HepG2 (cell line): ENCODE data around the gene CARMIL1. TPM values are rescaled to one million over a fixed set of nuclear protein-coding genes. Genes with fewer than 3 reads are reported as not detected.

ENCODE experiments used
- ATAC-seq: fragments of 200-7000 bp; cut with Tn5 transposase; 3 replicates; pipeline ENCODE4 v1.9.1; 2020; ENCODE audit warnings: mild to moderate bottlenecking, moderate library complexity
- BruUV-seq: library from RNA; stranded (reverse); fragments of 400-500 nt; replicated peaks from 2 replicates; lab custom pipeline; 2021; lab: Mats Ljungman, UMichigan
- CTCF ChIA-PET: fragments of 300-600 bp; formaldehyde crosslinking; extraction: SDS; loops from one replicate; lab custom pipeline; 2021; ENCODE audit warnings: low total read pairs, inconsistent platforms, low intra/inter-chr PET ratio; lab: Yijun Ruan, JAX
- POLR2A ChIA-PET: fragments of 350-600 bp; sonication (Branson Sonifier 250); formaldehyde crosslinking; loops from one replicate; lab custom pipeline; 2020; ENCODE audit warnings: antibody characterized with exemption, inconsistent platforms; lab: Yijun Ruan, JAX
- DNase-seq: peaks from one replicate; pipeline ENCODE4 v3.0.0-alpha.2; 2015; ENCODE audit warnings: low spot score
- FAIRE-seq: peaks from 3 replicates; lab custom pipeline; 2011; peaks lifted over from hg19 to GRCh38; lab: Jason Lieb, UNC
- H2AFZ ChIP-seq: one replicate; pipeline ENCODE4 v1.6.1; 2011; ENCODE audit warnings: low read length, inconsistent platforms
- H3K27ac ChIP-seq: fragments of 300-600 bp; 3 replicates; pipeline ENCODE4 v1.8.0; 2011; ENCODE audit warnings: mixed run types, mild to moderate bottlenecking, mixed read lengths, low read length, inconsistent platforms; ENCODE audit not compliant: insufficient read depth; ENCODE audit errors: extremely low read length
- H3K27me3 ChIP-seq, 2 experiments: fragments of 200-600 bp in 1 of 2; 2 replicates in 1 of 2; 3 replicates in 1 of 2; pipeline versions ENCODE4 v1.6.0 to v1.8.0; 2011; ENCODE audit warnings: low read length in 2 of 2, mild to moderate bottlenecking in 2 of 2, moderate library complexity in 2 of 2, inconsistent platforms in 1 of 2; ENCODE audit not compliant: insufficient read depth in 2 of 2, control insufficient read depth in 1 of 2
- H3K36me3 ChIP-seq, 2 experiments: fragments of 200-600 bp in 1 of 2; replicated peaks in 1 of 2; 2 replicates in 1 of 2; 3 replicates in 1 of 2; pipeline versions ENCODE4 v1.5.1 to v1.8.0; 2011; ENCODE audit warnings: low read length in 2 of 2, inconsistent platforms in 1 of 2; ENCODE audit not compliant: insufficient read depth in 2 of 2, control insufficient read depth in 1 of 2
- H3K4me1 ChIP-seq: 2 replicates; pipeline ENCODE4 v1.5.1; 2012; ENCODE audit warnings: low read length, inconsistent platforms; ENCODE audit not compliant: insufficient read depth
- H3K4me2 ChIP-seq: 2 replicates; pipeline ENCODE4 v1.6.0; 2011; ENCODE audit warnings: low read depth, low read length, inconsistent platforms
- H3K4me3 ChIP-seq, 3 experiments: fragments of 200-600 bp in 1 of 3; sonication (generic), shearing (Covaris generic) in 1 of 3; replicated peaks in 1 of 3; 2 replicates each; pipeline ENCODE4 v1.5.1; 2011 to 2016; ENCODE audit warnings: low read length in 3 of 3, inconsistent platforms in 2 of 3, low read depth in 2 of 3, mild to moderate bottlenecking in 2 of 3, control low read depth in 1 of 3, mixed read lengths in 1 of 3; ENCODE audit not compliant: insufficient read depth in 1 of 3
- H3K79me2 ChIP-seq: one replicate; pipeline ENCODE4 v1.6.1; 2011; ENCODE audit warnings: low read length, inconsistent platforms; ENCODE audit not compliant: insufficient read depth
- H3K9ac ChIP-seq: 2 replicates; pipeline ENCODE4 v1.6.0; 2011; ENCODE audit warnings: mild to moderate bottlenecking, low read depth, low read length, inconsistent platforms; ENCODE audit not compliant: insufficient read depth
- H3K9me3 ChIP-seq: 2 replicates; pipeline ENCODE4 v1.5.1; 2012; ENCODE audit warnings: mild to moderate bottlenecking, low read length
- H4K20me1 ChIP-seq: 2 replicates; pipeline ENCODE4 v1.6.0; 2011; ENCODE audit warnings: inconsistent platforms, mild to moderate bottlenecking, low read length, moderate library complexity; ENCODE audit not compliant: insufficient read depth
- ELF1 ChIP-seq: sonication (generic); formaldehyde crosslinking; IDR thresholded peaks from 2 replicates; pipeline ENCODE4 v1.4.0; 2020; ENCODE audit warnings: missing genetic modification reagents
- GATAD2A ChIP-seq: IDR thresholded peaks from 2 replicates; pipeline ENCODE4 v1.6.1; 2016
- ISL2 ChIP-seq: sonication (generic); formaldehyde crosslinking; IDR thresholded peaks from 2 replicates; pipeline ENCODE4 v1.5.0; 2020; ENCODE audit warnings: missing genetic modification reagents
- POLR2AphosphoS2 ChIP-seq: IDR thresholded peaks from 2 replicates; pipeline ENCODE4 v1.6.1; 2011; ENCODE audit warnings: low read depth, low read length, improper control_type of control experiment
- RELA ChIP-seq: sonication (generic); formaldehyde crosslinking; IDR thresholded peaks from 2 replicates; pipeline ENCODE4 v1.4.0; 2020; ENCODE audit warnings: missing genetic modification reagents
- RFX5 ChIP-seq: IDR thresholded peaks from 2 replicates; pipeline ENCODE4 v1.6.1; 2011; ENCODE audit warnings: low read depth, low read length, improper control_type of control experiment
- SKI ChIP-seq: fragments of 450-650 bp; IDR thresholded peaks from one replicate; pipeline ENCODE4 v1.6.1; 2018; ENCODE audit warnings: mild to moderate bottlenecking; ENCODE audit not compliant: partially characterized antibody
- SMAD9 ChIP-seq: sonication (generic); formaldehyde crosslinking; IDR thresholded peaks from 2 replicates; pipeline ENCODE4 v1.5.1; 2020; ENCODE audit warnings: mild to moderate bottlenecking, missing genetic modification reagents
- ZBTB3 ChIP-seq: sonication (generic); formaldehyde crosslinking; IDR thresholded peaks from 2 replicates; pipeline ENCODE4 v1.4.0; 2020; ENCODE audit warnings: low read depth, mild to moderate bottlenecking, moderate library complexity, missing genetic modification reagents, borderline replicate concordance
- ZNF510 ChIP-seq: sonication (generic); formaldehyde crosslinking; IDR thresholded peaks from 2 replicates; pipeline ENCODE4 v1.4.0; 2020; ENCODE audit warnings: low read depth, mild to moderate bottlenecking, missing genetic modification reagents
- in situ Hi-C: cut with HindIII; loops from 2 replicates; pipeline ENCODE4 v1.10.0; 2017; ENCODE audit warnings: low pct_unique_long_range_greater_than_20kb; ENCODE audit not compliant: extremely low pct_ligation_motif_present
- intact Hi-C: fragments of 100-400 bp; cut with micrococcal nuclease; formaldehyde crosslinking; loops from one replicate; pipeline ENCODE4 v1.10.0; 2022; ENCODE audit not compliant: unreplicated experiment
- polyA plus RNA-seq, 8 experiments: library from polyadenylated mRNA; depleted of rRNA in 3 of 8; stranded (reverse) in 7 of 8; unstranded in 1 of 8; fragments of >200 nt; fragmentation: Illumina TruSeq in 4 of 8; extraction: Trizol in 4 of 8; gene quantifications; 2 replicates each; pipeline versions ENCODE4 v1.2.1 to v1.2.3, GENCODE V29; 2011 to 2016; ENCODE audit warnings: low read depth in 4 of 8, missing spikeins in 1 of 8, mixed read lengths in 1 of 8; ENCODE audit not compliant: insufficient read depth in 1 of 8
- total RNA-seq, 5 experiments: library from RNA; depleted of rRNA; stranded (reverse); fragments of >200 nt; fragmentation: Illumina TruSeq; extraction: Trizol; gene quantifications; 2 replicates each; pipeline ENCODE4 v1.2.3, GENCODE V29; 2016; ENCODE audit warnings: low read depth in 1 of 5
- TF ChIP-seq, protein P1 (sequence below): sonication (generic); formaldehyde crosslinking; IDR thresholded peaks from 2 replicates; pipeline ENCODE4 v1.4.0; 2020; ENCODE audit warnings: missing genetic modification reagents, mild to moderate bottlenecking, borderline replicate concordance
- TF ChIP-seq, protein P2 (sequence below): sonication (generic); formaldehyde crosslinking; IDR thresholded peaks from 2 replicates; pipeline ENCODE4 v1.4.0; 2020; ENCODE audit warnings: missing genetic modification reagents
- TF ChIP-seq, protein P3 (sequence below): sonication (generic); formaldehyde crosslinking; IDR thresholded peaks from 2 replicates; pipeline ENCODE4 v1.9.0; 2022; ENCODE audit warnings: missing genetic modification reagents, mild to moderate bottlenecking, borderline replicate concordance
- TF ChIP-seq, protein P4 (sequence below): sonication (generic); formaldehyde crosslinking; IDR thresholded peaks from 2 replicates; pipeline ENCODE4 v1.4.0; 2020; ENCODE audit warnings: missing genetic modification reagents

Gene CARMIL1
- total and polyA plus RNA-seq, 2 of the 13 experiments (the other 11 are each of a cell fraction or from before 2014, with no cell fraction given): 1.8 to 2.6 TPM

DNA sequence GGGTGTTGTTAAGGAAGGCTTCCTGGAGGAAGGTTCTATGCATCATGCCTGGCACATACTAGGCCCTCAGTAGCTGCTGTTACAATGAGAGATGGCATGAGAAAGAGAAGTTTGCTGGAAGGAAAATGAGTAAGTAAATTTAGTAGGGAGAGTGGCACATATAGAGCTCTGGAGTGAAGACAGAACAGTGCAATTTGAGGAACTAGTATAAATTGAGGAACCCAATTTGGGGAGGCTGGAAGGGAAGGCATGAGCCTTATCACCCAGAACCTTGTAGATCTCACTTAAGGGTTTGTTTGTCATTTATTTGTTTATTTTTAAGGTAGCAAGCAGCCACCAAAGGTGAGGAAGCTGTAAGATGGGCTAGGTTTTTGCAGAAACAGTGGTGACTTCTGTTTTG is 285.8 kb downstream of the CARMIL1 start:
- no peaks in the 10 kb centered on the region for H3K9me3 ChIP-seq
- POLR2A ChIA-PET: no interaction called here
- TF ChIP-seq, protein P1, sequence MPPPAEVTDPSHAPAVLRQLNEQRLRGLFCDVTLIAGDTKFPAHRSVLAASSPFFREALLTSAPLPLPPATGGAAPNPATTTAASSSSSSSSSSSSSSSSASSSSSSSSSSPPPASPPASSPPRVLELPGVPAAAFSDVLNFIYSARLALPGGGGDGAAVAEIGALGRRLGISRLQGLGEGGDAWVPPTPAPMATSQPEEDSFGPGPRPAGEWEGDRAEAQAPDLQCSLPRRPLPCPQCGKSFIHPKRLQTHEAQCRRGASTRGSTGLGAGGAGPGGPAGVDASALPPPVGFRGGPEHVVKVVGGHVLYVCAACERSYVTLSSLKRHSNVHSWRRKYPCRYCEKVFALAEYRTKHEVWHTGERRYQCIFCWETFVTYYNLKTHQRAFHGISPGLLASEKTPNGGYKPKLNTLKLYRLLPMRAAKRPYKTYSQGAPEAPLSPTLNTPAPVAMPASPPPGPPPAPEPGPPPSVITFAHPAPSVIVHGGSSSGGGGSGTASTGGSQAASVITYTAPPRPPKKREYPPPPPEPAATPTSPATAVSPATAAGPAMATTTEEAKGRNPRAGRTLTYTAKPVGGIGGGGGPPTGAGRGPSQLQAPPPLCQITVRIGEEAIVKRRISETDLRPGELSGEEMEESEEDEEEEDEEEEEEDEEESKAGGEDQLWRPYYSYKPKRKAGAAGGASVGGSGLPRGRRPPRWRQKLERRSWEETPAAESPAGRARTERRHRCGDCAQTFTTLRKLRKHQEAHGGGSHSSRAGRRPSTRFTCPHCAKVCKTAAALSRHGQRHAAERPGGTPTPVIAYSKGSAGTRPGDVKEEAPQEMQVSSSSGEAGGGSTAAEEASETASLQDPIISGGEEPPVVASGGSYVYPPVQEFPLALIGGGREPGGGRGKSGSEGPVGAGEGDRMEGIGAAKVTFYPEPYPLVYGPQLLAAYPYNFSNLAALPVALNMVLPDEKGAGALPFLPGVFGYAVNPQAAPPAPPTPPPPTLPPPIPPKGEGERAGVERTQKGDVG (CRISPR knock-in tag): no peak
- TF ChIP-seq SMAD9 (CRISPR knock-in tag) (no peak), GATAD2A (CRISPR knock-in tag) (no peak), ZNF510 (CRISPR knock-in tag) (no peak), ZBTB3 (CRISPR knock-in tag) (no peak), RELA (CRISPR knock-in tag) (no peak), ISL2 (CRISPR knock-in tag) (no peak), ELF1 (CRISPR knock-in tag) (no peak), SKI (no peak), POLR2AphosphoS2 (no peak), RFX5 (no peak)
- TF ChIP-seq, protein P2, sequence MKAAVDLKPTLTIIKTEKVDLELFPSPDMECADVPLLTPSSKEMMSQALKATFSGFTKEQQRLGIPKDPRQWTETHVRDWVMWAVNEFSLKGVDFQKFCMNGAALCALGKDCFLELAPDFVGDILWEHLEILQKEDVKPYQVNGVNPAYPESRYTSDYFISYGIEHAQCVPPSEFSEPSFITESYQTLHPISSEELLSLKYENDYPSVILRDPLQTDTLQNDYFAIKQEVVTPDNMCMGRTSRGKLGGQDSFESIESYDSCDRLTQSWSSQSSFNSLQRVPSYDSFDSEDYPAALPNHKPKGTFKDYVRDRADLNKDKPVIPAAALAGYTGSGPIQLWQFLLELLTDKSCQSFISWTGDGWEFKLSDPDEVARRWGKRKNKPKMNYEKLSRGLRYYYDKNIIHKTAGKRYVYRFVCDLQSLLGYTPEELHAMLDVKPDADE (CRISPR knock-in tag): no peak
- TF ChIP-seq, protein P3, sequence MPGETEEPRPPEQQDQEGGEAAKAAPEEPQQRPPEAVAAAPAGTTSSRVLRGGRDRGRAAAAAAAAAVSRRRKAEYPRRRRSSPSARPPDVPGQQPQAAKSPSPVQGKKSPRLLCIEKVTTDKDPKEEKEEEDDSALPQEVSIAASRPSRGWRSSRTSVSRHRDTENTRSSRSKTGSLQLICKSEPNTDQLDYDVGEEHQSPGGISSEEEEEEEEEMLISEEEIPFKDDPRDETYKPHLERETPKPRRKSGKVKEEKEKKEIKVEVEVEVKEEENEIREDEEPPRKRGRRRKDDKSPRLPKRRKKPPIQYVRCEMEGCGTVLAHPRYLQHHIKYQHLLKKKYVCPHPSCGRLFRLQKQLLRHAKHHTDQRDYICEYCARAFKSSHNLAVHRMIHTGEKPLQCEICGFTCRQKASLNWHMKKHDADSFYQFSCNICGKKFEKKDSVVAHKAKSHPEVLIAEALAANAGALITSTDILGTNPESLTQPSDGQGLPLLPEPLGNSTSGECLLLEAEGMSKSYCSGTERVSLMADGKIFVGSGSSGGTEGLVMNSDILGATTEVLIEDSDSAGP (CRISPR knock-in tag): no peak
- TF ChIP-seq, protein P4, sequence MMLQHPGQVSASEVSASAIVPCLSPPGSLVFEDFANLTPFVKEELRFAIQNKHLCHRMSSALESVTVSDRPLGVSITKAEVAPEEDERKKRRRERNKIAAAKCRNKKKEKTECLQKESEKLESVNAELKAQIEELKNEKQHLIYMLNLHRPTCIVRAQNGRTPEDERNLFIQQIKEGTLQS: no peak

More for the DNA sequence above, 285.8 kb downstream of the CARMIL1 start:
- Histone ChIP-seq H3K9ac (no peak overlapping the region), H4K20me1 (no peaks in the 10 kb centered on the region), H3K79me2 (no peaks in the 10 kb centered on the region), H3K4me1 (no peaks in the 10 kb centered on the region), H3K27ac (no peak overlapping the region), H3K4me2 (no peak overlapping the region), H3K27me3 (no peaks in the 10 kb centered on the region), H3K36me3 (no peaks in the 10 kb centered on the region), H2AFZ (no peak overlapping the region), H3K4me3 (no peak overlapping the region)
- FAIRE-seq (no peak), ATAC-seq (no peak), DNase-seq (no peak)
- intact Hi-C loops: no loop called here
- in situ Hi-C loops: no loop called here
- no TSS peak for BruUV-seq
- CTCF ChIA-PET: no interaction called here
